ENCODE measurements around the gene RBFOX1.

DNA sequence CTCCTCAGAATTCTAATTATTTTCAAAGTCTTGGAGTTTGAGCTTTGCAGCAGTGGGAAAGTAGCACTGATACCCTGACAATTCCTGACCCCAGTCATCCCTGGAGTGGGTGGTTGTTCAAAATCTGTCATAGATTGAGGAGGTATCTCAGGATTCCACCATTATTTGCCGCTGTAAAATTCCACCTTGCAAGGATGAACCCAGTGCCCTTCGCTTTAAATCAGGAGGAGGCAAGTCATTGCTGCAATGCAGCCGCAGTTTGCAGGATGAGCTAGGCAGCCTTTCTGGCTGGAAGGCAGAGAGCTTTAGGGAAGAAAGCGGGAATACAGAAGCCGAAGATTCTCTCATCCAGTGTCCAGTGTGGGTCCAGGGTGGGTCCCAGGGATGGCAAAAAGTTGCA lies 296.9 kb downstream of the RBFOX1 start:
- TF ChIP-seq, protein P1, sequence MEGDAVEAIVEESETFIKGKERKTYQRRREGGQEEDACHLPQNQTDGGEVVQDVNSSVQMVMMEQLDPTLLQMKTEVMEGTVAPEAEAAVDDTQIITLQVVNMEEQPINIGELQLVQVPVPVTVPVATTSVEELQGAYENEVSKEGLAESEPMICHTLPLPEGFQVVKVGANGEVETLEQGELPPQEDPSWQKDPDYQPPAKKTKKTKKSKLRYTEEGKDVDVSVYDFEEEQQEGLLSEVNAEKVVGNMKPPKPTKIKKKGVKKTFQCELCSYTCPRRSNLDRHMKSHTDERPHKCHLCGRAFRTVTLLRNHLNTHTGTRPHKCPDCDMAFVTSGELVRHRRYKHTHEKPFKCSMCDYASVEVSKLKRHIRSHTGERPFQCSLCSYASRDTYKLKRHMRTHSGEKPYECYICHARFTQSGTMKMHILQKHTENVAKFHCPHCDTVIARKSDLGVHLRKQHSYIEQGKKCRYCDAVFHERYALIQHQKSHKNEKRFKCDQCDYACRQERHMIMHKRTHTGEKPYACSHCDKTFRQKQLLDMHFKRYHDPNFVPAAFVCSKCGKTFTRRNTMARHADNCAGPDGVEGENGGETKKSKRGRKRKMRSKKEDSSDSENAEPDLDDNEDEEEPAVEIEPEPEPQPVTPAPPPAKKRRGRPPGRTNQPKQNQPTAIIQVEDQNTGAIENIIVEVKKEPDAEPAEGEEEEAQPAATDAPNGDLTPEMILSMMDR (IDR thresholded peaks at IDR 0.05), result no peak
- no peak for TF ChIP-seq POLR2A (IDR thresholded peaks at IDR 0.05)
